GM15510 (cell line): ENCODE measurements around the gene BCOR.

ENCODE experiments used
- POLR2A ChIP-seq: IDR thresholded peaks from 3 replicates; pipeline ENCODE4 v1.6.1; 2011; ENCODE audit warnings: borderline replicate concordance; ENCODE audit not compliant: insufficient read length; ENCODE audit errors: extremely low read depth

The BCOR gene

GRCh38 chrX:40021647-40022046, 76.1 kb downstream of the BCOR start:
- TF ChIP-seq POLR2A, result no peak

GRCh38 chrX:40019541-40019940, 78.2 kb downstream of the BCOR start:
- no peak for TF ChIP-seq POLR2A

GRCh38 chrX:40018041-40018440, 79.7 kb downstream of the BCOR start:
- no peak for TF ChIP-seq POLR2A

GRCh38 chrX:40016749-40017148, 81.0 kb downstream of the BCOR start:
- TF ChIP-seq POLR2A, result no peak

DNA sequence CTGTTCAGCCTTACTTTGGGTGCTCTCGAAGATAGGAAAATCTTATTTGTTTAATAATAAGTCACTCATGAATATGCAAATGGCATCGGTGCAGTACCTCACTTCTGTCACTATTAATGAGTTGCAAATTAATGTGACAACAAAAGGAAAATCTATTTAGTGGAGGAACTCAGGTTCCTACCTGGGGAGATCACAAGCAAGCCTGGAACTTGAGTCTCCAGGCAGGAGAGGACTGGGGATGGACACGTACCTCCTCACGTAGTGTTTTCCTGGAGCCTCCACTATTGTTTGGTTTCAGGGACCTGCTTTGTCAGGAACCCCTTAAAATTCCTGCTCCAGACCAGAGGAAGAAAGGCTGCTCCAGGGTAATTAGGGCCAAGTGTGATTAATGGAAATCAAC, 82.1 kb downstream of the BCOR start:
- TF ChIP-seq POLR2A, result no peak

- TF ChIP-seq POLR2A, result peak; percentile 35
Measured at GRCh38 chrX:40013266-40014195, 84.2 kb downstream of the BCOR start.

- TF ChIP-seq POLR2A, result no peak
Measured at GRCh38 chrX:40012868-40013265, 84.9 kb downstream of the BCOR start.

DNA sequence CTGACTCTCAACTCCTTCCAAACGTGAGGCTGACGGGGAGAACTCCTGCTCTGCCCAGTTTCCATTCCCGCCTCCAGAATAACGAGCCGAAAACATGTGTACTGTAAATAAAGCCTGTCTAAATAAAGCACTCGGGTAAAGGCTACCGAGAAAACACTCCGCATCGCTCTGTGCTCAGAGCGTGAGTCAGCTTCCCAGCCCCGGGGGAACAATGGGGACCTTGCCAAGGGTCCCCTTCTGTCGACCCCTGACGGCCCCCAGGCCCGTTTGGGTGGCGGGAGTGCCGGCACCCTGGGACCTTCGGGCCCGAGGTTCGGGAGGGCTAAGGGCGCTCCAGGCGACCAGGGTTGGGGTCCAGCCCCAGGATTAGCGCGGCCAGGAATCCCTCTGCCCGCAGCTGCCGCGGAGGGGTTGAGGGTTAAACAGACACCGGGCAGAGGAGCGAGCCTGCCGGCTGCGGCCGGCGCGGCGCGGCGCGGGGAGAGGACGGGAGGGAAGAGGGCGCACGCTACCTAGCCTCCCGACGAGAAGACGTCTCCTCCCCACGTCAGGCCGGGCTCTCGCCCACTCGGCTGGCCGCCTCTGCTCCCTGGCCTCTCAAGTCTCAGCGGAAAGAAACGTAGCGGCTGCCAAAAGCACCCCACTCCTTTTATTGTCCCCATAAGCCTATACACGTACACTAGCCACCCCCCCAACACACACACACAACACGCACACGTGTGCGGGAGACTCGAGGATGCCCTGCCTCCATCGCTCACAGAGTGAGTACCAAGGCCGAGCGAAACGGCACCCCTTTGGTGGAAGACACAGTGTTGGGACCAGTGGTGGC, 85.5 kb downstream of the BCOR start:
- no peak for TF ChIP-seq POLR2A

GRCh38 chrX:40011322-40012038, 86.3 kb downstream of the BCOR start:
- TF ChIP-seq POLR2A, result no peak

DNA sequence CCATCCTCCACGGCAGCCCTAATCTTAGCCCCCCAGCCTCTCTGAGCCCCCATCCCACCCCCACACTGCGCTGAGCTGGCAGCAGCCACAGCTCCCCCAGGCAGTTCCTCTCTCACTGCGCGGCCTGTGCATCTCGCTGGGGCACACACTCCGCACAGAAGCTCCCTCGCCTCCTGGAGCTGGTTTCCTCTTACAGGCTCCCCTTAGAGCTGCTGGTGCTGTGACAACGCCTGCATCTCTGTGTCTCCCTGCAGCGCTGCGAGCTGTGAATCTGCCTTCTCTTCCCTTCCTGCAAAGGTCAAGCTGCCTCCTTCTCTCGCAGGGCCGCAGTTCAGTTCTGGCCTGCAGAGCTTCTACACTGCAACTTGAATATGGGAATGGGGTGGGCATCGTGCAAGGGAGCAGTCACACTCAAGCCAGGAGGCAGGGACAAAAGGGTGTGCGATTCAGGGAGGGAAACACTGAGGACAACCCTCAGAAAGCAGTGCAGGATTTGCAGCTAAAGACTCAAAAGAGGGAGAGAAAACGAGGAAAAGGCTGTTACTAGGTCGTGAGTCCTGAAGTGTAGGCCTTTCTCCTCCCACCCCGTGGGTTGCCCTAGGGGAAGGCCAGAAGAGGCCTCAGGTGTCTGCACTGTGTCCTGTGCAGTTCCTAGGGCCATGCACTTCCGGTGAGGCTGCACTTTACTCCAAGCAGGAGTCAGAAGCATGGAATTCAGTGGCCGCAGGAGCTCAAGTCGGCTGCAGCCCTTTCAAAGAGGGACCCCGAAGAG, 87.0 kb downstream of the BCOR start:
- no peak for TF ChIP-seq POLR2A

GRCh38 chrX:40009890-40010289, 87.9 kb downstream of the BCOR start:
- TF ChIP-seq POLR2A, result no peak

- TF ChIP-seq POLR2A, result no peak
Measured at GRCh38 chrX:40009462-40009851, 88.3 kb downstream of the BCOR start.

DNA sequence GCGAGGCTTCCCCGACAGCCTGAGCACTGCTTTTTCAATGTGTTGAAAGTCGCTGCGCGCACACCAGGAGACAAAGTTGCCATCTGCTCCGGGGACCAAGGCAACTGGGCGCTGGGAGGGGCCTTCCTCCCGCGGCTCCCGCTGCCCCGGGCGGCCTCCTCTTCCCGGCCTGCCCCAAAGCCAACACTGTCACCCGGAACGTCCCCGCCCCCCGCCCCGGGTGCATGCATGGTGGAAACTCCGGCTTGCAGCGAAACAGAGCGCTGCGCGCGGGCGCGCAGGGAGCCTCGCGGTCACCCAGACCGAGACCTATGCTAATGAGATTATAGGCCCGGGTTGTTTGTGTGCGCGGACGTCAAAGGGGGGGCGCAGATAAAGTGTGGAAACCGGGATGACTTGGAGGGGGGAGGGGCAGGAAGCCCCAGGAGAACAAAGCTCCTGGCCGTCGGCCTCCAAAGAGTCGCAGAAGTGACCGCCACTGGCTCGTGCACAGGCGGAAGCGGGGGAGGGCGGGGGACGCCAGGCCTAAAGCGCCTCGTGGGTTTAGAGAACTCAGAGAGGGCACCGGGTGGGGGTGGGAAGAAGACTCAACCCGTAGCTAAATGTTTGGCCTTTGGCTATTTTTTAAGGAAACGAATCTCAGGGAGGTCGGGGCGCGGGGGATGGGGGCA, 88.8 kb downstream of the BCOR start:
- no peak for TF ChIP-seq POLR2A

GRCh38 chrX:40007756-40008705, 89.7 kb downstream of the BCOR start:
- no peak for TF ChIP-seq POLR2A
